GM21619 (cell line): Measurements from ENCODE around the gene CNTRL.

Experiments used
- ATAC-seq: cut with Tn5 transposase; IDR thresholded peaks from one replicate; pipeline ENCODE4 v1.9.1; 2021; ENCODE audit not compliant: unreplicated experiment

The CNTRL gene

GRCh38 chr9:121198512-121199042, 123.8 kb downstream of the CNTRL start:
- ATAC-seq = no peak

DNA sequence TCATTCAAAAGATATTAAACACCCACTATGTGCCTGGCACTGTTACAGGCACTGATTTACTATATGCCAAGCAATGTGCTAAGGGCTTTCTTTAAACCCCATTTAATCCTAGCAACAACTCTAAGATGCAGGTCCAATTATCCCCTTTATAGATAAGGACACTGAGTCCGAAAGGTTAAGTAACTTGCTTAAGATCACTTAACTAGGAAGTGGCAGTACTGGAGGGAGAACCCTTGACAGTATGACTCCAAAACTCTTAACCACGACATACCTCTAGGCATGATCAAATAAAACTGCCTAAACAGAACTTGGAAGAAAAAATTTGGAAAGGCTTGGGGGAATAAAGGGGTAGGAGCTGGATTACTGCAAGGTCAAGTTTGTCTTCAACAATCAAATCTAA, 125.2 kb downstream of the CNTRL start:
- no peak for ATAC-seq

GRCh38 chr9:121200356-121200755, 125.6 kb downstream of the CNTRL start:
- ATAC-seq = no peak

GRCh38 chr9:121201045-121201737, 126.4 kb downstream of the CNTRL start:
- ATAC-seq = peak; percentile 26

DNA sequence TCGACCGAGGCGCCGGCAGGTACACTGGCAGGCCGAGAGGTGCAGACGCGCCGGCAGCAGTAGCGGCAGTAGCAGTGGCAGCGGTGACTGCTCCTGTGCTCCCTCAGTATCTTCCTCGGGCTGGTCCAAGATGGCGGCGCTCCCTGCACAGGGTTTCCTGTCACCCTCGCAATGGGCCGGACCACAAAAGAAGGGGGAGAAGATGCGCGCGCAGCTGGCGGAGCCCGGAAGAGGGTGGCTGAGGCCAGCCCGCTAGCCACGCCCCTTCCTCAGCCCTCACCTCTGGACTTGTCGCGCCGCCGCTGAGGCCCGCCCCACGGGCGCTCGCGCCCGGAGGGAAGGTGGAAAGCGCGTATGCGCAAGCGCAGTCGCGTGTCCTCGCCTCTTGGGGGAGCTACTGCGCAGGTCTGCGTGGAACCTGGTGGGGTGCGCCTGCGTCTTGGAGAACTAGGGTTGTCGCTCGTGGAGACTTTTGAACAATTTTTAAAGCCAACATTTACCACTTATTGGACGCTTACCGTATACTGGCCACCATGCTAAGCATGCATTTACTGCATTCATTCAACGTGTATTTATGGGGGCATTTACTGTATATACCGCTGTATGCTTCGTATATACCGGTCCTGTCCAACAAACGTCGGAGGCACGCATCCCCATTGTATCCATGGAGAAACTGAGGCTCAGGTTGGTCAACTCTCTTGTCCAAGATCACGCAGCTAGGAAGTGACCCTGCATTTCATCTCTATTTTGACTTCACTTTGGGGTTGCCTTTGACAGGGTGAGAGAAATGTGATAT, 127.2 kb downstream of the CNTRL start, which contains the start of gene RAB14:
RAB14 (minus strand) TSS at position 132 of the 796 bp plus-strand sequence. CDS start 8,457 bp downstream, outside the sequence.
- ATAC-seq = peak; percentile 81

DNA sequence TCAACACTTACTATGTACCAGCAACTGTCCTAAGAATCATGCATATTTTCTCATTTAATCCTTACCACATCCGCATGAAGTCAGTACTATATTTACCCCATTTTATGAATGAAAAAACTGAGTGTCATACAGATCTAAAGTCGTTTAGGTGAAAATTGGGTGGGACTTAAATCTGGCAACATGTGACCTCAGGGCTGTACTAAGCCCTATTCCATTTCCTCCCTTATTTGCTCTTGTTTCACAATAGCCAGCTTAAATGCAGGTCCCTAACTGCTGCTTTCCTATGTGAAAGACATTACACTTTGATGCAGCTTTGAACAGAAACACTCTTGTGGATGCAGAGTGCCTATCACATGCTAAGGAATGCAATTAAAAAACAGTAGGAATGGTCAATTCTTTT, 129.4 kb downstream of the CNTRL start:
- ATAC-seq = no peak

GRCh38 chr9:121204611-121205010, 129.9 kb downstream of the CNTRL start:
- ATAC-seq = no peak

DNA sequence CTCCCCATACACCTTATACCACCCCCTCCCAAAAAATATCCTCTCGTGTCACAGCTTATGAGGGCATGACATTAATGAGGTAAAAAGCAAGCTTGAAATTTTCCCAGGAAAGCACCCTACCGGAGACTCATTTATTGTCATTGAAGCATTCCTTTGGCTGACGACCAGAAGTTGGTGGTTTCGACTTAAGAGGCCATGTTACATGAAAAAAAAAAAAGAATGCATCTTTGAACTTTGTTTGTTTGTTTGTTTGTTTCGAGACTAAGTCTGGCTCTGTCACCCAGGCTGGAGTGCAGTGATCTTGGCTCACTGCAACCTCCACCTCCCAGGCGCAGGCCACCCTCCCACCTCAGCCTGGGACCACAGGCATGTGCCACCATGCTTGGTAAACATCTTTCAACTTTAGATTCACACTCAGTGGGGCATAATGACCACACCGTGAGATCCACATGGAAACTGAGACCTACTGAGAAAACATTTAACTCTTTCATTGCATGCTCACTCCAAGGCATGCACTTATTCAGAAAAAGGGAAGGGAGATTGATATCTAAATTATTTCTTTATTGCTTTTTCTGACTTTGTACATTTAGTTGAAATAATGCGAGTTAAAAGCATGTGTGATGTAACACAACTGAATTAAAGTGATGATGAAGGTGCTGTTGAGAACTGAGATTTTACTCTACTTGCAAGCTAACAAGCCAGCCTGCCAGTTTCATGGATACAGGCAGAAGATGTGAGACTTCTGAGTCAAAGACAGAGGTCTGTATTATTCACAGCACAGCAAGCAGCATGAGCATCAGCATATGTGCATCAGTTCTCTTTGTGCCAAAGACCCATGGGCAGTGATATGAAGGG, 132.0 kb downstream of the CNTRL start:
- peak; percentile 31 for ATAC-seq

- ATAC-seq = peak; percentile 91
These were observed 132.7 kb downstream of the CNTRL start for GRCh38 chr9:121207371-121207940.

DNA sequence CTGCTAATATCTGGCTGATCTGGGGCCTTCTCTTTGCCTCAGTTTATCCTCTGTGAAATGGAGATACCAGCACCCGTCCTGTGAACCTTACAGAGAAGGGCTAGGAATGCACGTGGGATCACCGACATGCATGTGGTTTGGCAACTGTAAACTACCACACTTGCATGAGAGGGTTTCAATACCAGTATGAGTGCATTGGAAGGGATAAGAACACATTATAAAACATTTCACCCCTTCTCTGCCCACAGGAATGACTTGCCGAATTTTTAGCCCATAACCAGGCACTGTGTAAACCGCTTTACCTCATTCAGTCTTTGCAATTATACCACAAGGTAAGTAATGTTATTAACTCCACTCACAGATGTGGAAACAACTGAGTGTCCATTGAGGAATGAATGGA, 135.8 kb downstream of the CNTRL start:
- ATAC-seq = no peak

- peak; percentile 45 for ATAC-seq
These were observed 138.5 kb downstream of the CNTRL start for GRCh38 chr9:121213136-121213806.

DNA sequence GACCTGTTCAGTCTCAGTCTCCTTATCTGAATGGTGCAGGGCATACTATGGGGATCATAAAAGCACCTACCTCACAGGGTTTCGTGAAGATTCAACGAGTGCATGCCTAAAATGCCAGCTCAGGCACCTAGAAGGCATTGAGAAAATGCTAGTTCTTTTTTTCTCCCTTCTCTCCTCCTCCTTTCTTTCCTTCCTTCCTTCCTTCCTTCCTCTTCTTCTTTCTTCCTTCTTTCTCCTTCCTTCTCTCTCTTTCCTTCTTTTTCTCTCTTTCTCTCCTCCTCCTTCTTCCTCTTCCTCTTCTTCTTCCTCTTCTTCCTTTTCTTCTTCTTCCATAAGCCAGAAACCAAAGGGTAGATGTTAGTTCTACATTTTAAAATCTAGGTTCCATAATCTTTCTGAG, 139.2 kb downstream of the CNTRL start:
- ATAC-seq = no peak

DNA sequence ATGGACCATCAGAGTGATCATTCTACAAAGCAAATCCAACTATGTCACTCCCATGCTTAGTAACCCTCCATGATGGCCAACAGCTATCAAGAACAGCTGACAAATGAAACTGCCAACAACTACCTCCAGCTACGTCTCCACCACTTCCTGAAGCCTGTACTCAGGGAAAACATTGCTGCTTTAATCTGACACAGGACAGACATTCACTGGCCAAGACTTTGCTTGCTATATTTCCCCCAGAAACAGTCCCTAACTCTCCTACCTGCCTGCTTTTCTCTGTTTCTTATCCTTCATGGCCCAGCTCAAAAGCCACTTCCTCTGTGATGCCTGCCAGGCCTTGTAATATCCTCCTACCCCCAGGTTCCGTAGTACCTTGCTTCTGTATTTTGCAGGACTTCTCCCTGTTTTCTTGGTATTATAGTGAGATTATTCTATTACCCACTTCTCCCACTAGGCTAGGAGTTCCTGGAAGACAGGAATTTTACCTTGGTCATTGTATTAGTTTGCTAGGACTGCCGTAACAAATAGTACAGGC, 141.6 kb downstream of the CNTRL start:
- ATAC-seq = no peak

- ATAC-seq = peak; percentile 79
These were observed 143.0 kb downstream of the CNTRL start for GRCh38 chr9:121217609-121218292.

DNA sequence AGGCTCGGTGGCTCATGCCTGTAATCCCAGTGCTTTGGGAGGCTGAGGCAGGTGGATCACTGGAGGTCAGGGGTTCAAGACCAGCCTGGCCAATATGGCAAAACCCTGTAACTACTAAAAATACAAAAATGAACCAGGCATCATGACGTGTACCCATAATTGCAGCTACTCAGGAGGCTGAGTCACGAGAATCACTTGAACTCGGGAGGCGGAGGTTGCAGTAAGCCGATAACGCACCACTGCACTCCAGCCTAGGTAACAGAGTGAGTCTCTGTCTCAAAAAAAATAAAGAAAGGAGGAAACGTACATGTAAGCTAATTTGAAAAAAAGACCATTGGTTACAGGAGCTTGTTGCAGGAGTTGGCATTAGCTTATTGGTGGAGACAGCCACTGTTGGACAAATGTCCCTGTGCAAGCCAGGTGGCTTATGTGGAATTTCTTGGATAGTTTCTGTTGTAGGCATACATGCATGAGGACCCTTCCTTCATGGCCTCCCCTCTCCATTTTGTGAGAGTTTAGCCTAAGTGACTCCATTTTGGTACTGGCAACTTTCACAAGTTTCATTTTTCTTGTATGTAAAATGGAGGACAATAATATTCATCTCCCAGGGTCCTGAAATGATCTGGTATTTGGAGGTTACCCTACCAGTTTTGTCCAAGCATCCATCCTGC, 143.7 kb downstream of the CNTRL start:
- no peak for ATAC-seq

GRCh38 chr9:121219530-121219929, 144.8 kb downstream of the CNTRL start:
- ATAC-seq = no peak

- ATAC-seq = no peak
These were observed 146.4 kb downstream of the CNTRL start for GRCh38 chr9:121220996-121221663.

GRCh38 chr9:121221664-121222055, 146.9 kb downstream of the CNTRL start:
- ATAC-seq = no peak
